Measurements from ENCODE around the gene MORF4L1.
"Not testable (repeated sequence)": the region's sequence is repeated elsewhere in the genome, so short reads cannot be mapped to it uniquely, and the experiment has no call there.

Gene MORF4L1, protein sequence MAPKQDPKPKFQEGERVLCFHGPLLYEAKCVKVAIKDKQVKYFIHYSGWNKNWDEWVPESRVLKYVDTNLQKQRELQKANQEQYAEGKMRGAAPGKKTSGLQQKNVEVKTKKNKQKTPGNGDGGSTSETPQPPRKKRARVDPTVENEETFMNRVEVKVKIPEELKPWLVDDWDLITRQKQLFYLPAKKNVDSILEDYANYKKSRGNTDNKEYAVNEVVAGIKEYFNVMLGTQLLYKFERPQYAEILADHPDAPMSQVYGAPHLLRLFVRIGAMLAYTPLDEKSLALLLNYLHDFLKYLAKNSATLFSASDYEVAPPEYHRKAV

GRCh38 chr15:78872155-78872971 is at the start of gene MORF4L1:
TSS of gene MORF4L1 (plus strand) at chr15:78872890. CDS start at chr15:78873018, 128 bp downstream.
- peak; percentile 97 for DNase-seq

- no peak for DNase-seq
These were observed 43.8 kb upstream of the MORF4L1 start for GRCh38 chr15:78828920-78829319.

- DNase-seq, result no peak
These were observed 42.0 kb upstream of the MORF4L1 start for GRCh38 chr15:78830514-78831228.

- no peak for DNase-seq
These were observed 41.2 kb upstream of the MORF4L1 start for GRCh38 chr15:78831229-78832207.

GRCh38 chr15:78836333-78836732 is 36.4 kb upstream of the MORF4L1 start:
- DNase-seq, result no peak

GRCh38 chr15:78837131-78837530 is 35.6 kb upstream of the MORF4L1 start:
- no peak for DNase-seq

DNA sequence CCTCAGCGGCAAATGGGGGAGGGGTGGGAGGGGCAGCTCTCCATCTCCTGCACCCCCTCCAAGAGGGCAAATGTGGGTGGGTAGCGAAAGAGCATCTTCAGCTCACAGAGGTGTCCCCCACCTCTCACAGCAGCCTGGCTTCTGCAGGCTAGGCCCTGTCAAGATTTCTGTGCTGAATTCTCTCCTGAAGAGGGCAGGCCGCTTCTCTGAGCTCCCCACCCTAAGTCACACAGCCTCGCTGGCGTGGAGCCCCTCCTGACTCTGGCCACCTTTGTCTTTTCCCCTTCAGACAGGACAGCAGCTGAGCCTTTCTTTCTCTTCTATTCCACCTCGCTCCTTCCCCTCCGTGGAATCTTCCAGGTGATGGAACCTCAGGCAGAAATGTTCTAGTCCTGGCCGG is 35.1 kb upstream of the MORF4L1 start:
- DNase-seq, result no peak

GRCh38 chr15:78838489-78838888 is 34.2 kb upstream of the MORF4L1 start:
- no peak for DNase-seq

GRCh38 chr15:78839151-78839550 is 33.5 kb upstream of the MORF4L1 start:
- DNase-seq, result not testable (repeated sequence)

- no peak for DNase-seq
These were observed 31.9 kb upstream of the MORF4L1 start for GRCh38 chr15:78840661-78841375.

- DNase-seq, result no peak
These were observed 31.3 kb upstream of the MORF4L1 start for GRCh38 chr15:78841376-78841706.

GRCh38 chr15:78841891-78842290 is 30.8 kb upstream of the MORF4L1 start:
- no peak for DNase-seq

DNA sequence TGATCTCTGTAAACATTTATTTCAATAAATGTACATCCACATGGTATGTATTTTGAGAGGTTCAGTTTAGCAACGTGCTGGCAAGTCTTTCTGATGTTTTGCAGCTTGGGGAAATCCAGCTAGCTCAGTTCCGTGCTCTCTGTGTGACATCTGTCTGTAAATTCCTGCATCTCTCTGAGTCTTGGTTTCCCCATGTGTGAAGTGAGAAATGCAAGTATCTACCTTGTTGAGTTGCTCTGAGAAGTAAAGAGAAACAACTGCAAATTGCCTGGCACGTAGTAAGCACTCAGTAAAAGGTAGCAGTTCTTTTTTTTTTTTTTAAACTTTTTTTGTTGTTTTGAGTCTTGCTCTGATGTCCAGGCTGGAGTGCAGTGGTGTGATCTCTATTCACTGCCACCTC is 30.2 kb upstream of the MORF4L1 start:
- no peak for DNase-seq

DNA sequence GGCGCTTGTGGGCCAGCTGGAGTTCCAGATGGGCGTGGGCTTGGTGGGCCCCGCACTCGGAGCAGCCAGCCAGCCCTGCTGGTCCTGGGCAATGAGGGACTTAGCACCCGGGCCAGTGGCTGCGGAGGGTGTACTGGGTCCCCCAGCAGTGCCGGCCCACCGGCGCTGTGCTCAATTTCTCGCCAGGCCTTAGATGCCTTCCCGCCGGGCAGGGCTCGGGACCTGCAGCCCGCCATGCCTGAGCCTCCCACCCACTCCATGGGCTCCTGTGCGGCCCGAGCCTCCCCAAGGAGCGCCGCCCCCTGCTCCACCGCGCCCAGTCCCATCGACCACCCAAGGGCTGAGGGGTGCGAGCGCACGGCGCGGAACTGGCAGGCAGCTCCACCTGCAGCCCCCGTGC is 25.8 kb upstream of the MORF4L1 start:
- DNase-seq, result not testable (repeated sequence)

- not testable (repeated sequence) for DNase-seq
These were observed 25.2 kb upstream of the MORF4L1 start for GRCh38 chr15:78847387-78847906.

DNA sequence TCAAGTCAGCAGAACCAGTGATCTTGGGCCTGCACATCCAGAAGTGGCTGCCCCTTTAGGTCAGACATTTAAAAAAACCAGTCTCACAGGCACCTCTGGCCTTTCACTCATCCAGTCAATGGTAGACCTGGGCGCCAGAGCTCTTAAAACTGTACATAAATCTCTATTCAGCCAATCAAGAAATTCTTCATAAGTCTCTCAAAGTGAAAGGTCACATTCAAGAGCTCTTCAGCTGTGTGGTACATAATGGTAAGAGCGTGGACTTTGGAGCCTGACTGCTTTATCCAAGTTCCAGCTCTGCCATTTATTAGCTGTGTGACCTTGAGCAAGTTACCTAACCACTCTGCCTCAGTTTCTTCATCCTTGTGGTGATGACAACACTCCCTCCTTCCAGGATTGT is 22.3 kb upstream of the MORF4L1 start:
- no peak for DNase-seq

DNA sequence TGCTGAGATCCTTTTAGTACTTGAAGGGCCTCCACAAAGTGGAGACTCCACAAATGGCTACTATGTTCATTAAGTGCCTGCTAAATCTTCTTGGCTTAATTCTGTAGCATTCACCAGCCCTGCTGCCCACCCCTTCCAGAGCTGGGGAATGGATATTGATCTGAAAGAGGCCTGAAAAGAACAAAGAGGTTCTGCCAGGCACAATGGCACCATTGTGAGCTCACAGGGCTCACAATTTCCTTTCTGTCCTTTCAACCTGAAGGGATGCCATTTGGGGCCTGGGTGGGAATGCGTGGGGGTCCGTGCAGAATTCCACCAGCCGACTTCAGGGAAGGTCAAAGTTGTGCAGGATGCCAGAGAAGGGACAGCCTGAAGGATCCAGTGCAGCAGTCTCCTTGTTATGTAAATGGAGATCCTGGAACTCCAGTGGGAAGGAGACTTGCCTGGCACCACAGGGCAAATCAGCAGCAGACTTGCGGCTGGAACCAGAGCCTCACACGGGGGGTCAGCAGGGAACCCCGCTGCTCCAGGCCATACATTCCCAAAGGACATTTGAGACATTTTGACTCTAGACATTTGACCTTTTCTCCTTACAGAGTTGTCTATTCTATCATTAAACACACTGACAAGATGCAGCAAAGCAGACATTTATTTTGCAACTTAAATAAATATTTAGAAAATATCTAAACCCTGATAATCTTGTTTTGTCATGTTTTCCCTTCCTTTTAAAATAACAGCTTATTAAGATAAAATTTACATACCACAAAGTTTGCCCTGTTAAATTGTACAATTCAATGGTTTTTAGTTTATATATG is 21.5 kb upstream of the MORF4L1 start:
- no peak for DNase-seq

DNA sequence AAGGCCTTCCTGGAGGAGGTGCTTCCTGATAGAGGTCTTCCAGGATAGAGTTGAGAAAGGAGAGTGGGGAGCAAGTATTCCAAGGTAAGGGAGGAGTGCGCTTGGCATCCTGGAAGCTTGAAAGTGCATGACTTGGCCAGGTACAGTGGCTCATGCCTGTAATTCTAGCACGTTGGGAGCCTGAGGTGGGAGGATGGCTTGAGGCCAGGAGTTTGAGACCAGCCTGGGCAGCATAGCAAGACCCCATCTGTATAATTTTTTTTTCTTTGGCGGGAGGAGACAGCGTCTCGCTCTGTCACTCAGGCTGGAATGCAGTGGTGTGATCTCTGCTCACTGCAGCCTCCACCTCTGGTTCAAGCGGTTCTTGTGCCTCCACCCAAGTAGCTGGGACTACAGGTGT is 19.2 kb upstream of the MORF4L1 start:
- no peak for DNase-seq

- DNase-seq, result no peak
These were observed 17.8 kb upstream of the MORF4L1 start for GRCh38 chr15:78854833-78855372.

GRCh38 chr15:78855746-78856145 is 16.9 kb upstream of the MORF4L1 start:
- no peak for DNase-seq
